HG03135 (cell line): Measurements from ENCODE around the gene ARHGAP40.
"Not testable (repeated sequence)": the region's sequence is repeated elsewhere in the genome, so short reads cannot be mapped to it uniquely, and the experiment has no call there.

Experiments used
- ATAC-seq: cut with Tn5 transposase; IDR thresholded peaks from one replicate; pipeline ENCODE4 v1.9.1; 2021; ENCODE audit warnings: mild to moderate bottlenecking, moderate library complexity; ENCODE audit not compliant: unreplicated experiment

Gene ARHGAP40

GRCh38 chr20:38586181-38586525 lies 15.5 kb upstream of the ARHGAP40 start:
- no peak for ATAC-seq

- ATAC-seq: no peak
Observed at GRCh38 chr20:38588303-38588702, 13.3 kb upstream of the ARHGAP40 start.

DNA sequence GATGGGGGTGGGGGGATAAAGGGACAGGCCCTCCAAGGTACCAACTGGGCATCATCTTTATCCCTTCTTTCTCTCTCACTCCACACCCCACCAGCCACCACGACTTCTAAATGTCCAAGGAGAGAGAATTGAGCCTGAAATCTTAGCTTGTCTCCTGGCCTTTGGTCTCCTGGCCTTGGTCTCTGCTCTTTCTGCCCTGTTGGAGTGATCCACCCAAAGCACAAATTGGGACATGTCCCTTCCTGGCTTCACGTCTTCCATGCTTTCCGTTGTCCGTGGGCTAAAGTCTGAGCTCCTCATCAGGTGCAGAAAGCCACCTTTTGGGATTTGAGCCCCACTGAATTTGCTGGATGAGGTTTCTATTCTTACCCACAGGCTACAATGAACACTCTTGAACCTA lies 12.3 kb upstream of the ARHGAP40 start:
- no peak for ATAC-seq

- ATAC-seq: no peak
Observed at GRCh38 chr20:38589967-38590675, 11.5 kb upstream of the ARHGAP40 start.

DNA sequence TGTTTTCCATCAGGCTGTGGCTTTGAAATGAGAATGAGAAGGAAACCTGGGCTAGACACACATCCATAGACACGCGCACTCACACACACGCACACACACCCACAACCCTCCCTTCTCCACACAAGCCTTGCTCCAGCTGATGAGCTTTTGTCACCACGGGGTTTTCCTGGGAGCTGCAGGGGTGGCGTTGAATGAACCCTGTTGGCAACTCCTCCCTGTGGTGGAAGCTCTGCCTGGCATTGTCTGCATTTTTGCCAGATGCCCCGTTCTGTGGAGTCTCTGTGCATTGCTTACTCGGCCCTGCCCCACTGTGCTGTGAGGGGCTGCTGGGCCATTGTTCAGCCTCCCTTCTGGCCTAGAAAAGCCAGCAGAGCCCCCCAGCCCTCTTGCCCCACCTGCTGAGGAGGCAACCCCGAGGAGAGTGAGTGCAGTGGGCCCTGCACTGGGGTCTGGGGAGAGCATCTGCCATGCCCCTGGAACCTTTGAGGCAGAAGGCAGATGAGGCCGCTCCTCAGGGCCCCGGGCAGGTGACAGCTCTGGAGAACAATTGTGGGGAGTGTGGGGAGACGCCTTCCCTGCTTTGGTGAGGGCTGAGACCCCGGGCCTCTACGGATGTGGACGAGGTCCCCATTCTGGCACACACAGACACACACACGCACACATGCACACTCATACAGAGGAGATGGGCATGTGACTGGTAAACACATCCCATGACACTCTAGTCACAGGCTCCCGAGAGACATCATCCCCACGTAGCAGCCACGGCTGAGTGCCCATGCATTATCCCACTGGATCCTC lies 10.7 kb upstream of the ARHGAP40 start:
- ATAC-seq: no peak

DNA sequence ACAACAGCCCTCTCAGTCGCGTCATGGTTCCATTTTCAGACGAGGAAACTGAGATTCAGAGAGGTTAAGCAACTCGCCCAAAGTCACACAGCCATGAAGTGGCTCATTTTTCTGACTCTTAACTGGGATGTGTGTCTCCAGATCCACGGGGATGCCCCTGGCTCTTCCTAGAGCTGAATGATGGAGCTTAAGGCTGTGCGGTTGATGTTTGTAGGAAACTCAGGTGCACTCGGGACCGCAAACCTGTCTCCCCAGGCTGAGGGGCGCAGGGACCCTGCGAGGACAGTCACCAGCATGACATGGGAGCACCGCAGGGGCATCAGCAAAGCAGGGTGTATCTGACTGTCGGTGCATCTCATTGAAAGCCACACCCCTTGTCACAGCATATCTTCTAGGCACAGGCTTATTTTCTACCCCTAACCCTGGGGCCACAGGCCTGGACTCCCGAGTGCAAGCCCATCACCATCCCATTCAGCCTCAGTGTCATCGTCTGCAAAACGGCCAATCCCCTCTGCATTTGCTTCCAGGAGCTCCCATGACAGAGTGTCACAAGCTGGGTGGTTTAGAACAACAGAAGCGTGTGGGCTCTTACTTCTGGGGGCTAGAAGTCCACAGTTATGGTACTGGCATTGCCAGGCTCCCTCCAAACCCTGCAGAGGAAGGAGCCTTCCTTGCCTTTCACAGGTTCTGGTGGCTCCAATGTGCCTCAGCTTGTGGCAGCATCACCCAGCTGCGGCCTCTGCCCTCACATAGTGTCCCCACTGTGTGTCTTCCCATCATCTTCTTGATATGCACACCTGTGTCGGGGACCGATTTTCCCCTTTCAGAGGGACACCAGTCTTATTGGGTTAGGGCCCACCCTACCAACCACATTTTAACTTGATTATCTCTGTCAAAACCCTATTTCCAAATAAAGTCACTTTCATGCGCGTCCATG lies 9.9 kb upstream of the ARHGAP40 start:
- ATAC-seq: no peak

- ATAC-seq: not testable (repeated sequence)
Observed at GRCh38 chr20:38592411-38592790, 9.2 kb upstream of the ARHGAP40 start.

DNA sequence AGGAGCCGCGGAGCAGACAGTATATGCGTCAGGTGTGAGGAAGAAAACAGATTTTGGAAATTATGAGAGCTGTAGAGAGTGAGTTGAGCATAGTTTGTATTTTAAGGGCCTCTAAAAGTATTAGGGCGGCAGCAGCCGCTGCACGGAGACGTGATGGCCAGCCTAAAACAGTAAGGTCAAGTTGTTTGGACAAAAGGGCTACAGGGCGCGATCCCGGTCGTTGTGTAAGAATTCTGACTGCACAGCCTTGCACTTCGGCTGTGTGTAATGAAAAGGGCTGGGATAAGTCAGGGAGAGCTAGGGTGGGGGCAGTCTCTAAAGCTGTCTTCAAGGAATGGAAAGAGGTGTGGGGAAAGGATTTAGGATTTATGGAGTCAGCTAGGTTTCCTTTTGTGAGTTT lies 7.3 kb upstream of the ARHGAP40 start:
- not testable (repeated sequence) for ATAC-seq

DNA sequence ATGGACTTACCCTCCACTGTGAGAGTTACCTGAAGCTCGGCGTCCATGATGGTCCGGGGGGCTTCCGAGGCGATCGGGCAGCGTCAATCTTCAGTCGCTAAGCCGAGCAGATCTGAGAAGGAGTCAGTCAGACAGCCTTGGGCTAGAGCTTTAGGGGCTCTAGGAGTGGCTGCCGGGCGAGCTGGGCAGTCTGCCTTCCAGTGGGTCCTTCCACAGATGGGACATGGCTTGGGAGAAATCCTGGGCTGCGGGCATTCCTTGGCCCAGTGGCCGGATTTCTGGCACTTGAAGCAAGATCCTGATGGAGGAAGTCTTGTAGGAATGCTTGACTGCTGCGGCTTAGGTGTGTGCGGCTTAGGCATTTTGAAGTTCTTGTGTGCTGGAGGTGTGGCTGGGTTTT lies 5.7 kb upstream of the ARHGAP40 start:
- ATAC-seq: not testable (repeated sequence)

DNA sequence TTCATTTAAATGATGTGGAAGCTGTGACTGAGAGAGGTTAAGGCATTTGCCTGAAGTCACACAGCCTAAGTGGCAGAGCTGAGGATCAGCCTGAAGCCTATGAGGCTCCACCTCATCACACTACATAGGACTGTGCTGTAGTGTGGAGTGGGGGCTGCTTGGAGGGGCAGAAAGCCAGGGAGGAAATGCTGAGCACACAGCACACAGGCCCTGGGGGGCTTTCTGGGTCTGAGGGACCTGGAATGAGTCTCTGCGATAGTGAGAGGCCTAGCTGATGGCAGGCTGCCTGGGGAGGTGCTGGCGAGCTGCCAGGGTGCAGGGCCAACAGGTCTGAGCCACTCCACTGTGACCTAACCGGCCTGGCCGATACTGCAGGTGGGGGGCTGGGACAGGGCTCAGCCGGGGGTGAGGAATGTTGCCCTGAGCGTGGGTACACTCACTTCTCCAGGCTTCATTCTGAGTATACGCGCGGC lies 2.2 kb upstream of the ARHGAP40 start:
- no peak for ATAC-seq

GRCh38 chr20:38600057-38600456 lies 1.6 kb upstream of the ARHGAP40 start:
- ATAC-seq: no peak

DNA sequence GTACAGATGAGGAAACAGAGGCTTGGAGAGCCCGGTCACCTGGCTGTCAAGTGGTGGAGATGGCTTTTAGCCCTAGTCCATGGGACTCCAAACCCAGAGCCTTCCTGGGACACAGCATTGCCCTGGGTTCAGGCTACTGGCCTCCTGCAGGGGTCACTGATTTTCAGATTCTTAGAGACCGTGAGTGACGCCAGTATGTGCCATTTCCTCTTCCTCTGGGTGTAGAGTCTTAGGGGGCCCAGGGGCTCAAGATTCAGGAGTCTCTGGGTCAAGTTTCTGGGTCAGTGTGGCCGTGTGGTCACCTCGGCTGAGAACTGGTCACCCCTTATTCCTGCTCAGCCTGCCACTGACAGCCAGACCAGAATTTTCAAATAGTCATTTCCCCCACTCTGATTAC lies 574 bp downstream of the ARHGAP40 start:
- no peak for ATAC-seq

DNA sequence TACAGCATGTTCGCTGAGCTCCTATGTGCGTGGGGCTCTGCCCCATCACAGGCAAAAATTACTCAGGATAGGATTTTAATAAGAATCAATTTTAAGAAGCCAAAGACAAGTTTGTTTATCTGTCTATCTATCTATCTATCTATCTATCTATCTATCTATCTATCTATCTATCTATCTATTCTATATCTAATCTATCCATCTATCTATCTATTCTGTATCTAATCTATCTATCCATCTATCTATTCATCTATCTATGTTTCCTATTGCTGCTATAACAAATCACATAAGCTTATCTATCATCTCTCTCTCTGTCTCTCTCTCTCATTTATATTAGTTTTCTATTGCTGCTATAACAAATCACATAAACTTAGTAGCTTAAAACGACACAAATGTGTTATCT lies 1.7 kb downstream of the ARHGAP40 start:
- no peak for ATAC-seq

DNA sequence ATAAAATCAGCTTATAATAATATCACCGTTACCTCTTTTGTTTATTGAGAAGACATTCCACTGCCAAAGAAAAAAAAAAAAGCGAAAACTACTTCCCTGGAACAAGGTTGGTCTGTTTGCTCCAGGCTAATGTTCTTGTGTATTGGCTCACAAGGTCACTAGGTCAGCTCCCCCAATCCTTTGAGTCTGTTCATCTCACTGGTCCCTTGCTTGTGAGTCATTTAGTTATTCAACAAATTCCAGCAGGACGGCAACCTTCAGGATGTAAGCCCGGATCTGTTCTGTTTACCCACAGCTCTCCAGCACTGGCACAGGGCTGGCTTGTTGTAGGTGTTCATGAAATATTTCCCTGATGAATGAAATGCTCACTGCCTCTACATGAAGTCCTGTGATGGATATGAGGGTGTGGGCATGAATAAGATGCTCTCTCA lies 3.3 kb downstream of the ARHGAP40 start:
- ATAC-seq: no peak

GRCh38 chr20:38607351-38607750 lies 5.7 kb downstream of the ARHGAP40 start:
- ATAC-seq: no peak

DNA sequence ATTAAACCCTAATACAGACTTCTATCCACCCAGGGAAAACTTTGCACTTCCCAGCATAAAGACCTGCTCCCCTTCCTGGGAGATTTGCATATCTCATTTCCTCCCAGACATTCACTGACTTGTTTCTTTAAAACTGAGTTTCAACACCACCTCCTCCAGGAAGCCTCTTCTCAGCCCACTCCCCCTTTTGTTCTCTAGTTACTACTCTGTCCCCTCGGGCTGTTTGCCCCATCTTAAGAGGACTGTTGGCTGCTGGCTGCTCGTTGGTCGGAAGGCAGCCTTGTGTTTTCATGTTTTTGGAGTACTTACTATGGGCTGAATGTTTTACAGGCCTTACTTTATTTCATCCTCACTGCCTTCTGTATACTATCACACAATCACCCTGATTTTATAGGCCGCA lies 6.6 kb downstream of the ARHGAP40 start:
- no peak for ATAC-seq

GRCh38 chr20:38609815-38610214 lies 8.2 kb downstream of the ARHGAP40 start:
- ATAC-seq: no peak

GRCh38 chr20:38610521-38610920 lies 8.9 kb downstream of the ARHGAP40 start:
- ATAC-seq: no peak

DNA sequence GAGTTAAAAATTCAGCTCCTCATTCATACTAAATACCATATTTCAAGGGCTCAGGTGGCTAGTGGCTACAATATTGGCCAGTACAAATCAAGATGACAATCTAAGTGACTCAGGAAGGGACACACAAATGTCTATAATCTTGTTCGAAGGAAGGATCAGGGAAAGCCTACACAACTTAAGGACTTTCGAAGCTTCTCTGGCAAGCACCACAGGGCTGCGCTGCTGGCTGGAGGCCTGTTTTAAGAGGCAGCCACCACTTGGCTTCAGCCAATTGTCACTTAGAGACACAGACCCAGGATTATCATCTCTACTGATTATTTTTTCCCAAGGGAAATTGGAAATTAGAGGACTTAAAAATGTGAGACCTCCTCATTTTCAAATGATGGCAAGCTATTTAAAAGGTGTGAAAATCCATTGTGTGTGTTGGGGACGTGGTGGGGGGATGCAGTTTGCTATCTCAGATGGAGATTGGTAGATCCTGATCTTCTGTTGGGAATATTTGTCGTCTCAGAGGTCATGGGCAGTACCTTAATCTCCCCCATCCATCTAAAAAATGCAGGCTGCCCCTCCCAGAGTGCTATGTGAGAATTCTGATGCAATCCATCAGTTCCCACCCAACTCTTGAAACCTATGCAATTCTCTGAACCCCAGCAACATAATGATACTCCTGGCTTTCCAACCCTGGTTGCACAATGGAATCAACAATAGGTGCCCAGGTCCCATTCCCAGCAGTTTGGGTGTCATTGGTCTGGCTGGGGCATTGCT lies 11.3 kb downstream of the ARHGAP40 start:
- no peak for ATAC-seq

- ATAC-seq: no peak
Observed at GRCh38 chr20:38615283-38615682, 13.7 kb downstream of the ARHGAP40 start.

DNA sequence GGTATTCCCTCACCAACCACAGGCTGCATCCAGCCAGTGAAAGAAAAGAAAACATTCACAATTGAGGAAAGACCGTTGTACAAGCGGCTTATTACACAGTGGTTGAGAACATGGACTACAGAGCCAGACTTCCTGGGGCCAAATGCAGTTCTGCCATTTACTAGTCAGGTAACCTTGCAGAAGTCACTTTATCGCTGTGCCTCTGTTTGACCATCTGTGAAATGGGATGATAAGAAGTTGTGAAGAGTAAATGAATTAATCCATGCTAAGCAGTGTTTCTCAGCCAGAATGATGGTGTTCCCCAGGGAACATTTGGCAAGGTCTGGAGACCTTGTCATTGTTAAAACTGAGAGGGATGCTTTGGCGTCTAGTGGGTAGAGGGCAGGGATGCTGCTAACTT lies 14.8 kb downstream of the ARHGAP40 start:
- ATAC-seq: no peak
